Left renal cortex interstitium (tissue), 4 donors: ENCODE data around the gene C5orf15. TPM values are rescaled to one million over a fixed set of nuclear protein-coding genes. Genes with fewer than 3 reads are reported as not detected.
A peak's percentile ranks its signal among the peaks of the same experiment; 100 is the strongest.
"Not testable (repeated sequence)": the region's sequence is repeated elsewhere in the genome, so short reads cannot be mapped to it uniquely, and the experiment has no call there.

Experiments used
- DNase-seq, 4 donors: peaks; one replicate each; pipeline ENCODE4 v3.0.0-alpha.2; 2013; ENCODE audit warnings: low read depth in 4 of 4, low spot score in 2 of 4, missing footprints in 1 of 4
- polyA plus RNA-seq, 4 donors: library from polyadenylated mRNA; unstranded; fragments of 120-200 nt; gene quantifications; one replicate each; pipeline ENCODE4 v1.2.1, GENCODE V29; 2013; ENCODE audit not compliant: insufficient read length in 4 of 4

Gene C5orf15
- polyA plus RNA-seq, 4 donors, result 129 to 143 (median 133) TPM

DNA sequence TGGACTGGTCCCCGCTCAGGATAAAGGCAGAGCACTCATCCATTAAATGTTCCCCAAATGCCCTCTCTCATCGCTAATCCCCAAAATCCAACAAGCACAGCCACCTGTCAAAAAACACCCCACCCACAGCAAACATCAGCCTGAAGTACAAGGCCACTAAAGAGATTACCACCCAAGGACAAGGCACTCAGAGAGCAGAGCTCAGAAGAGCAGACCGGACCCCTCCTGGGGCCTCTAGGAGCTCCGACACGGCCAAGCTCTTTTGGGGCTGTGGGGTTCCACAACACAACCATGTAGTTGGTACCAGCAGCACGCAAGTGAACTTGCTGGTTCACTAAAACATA, 26.5 kb upstream of the C5orf15 start:
- DNase-seq, result no peak

DNA sequence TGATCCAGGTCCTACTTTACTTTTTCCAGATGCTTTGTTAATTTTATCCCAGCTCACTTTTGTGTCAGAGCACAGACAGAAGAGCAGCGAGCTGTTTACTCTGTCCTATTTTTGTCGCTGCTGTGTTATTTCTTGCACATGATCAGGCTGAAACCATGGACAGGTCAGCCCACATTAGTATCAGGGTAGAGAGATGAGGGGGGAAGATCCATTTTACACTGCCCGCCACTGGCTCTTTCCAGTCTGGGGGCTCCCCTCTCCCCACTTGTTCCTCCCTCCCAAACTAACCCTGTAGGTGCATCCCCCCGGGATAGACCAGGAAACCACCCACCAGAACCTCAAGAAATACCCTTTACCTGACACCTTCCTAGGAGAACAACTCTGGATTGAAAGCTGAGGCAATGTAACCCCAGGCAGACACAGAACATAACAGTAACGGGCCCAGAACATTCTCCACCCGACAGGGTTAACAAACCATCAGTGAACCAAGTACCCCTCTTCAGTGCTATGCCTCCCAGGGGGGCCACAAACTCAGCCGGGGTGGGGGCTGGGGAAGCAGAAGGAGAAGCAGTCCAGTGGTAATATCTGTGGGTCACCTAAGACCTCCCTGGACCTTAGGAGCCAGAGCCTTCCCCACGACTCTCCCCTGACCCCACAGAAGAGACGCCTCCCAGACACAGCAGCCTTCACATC, 26.0 kb upstream of the C5orf15 start:
- no peak for DNase-seq

DNA sequence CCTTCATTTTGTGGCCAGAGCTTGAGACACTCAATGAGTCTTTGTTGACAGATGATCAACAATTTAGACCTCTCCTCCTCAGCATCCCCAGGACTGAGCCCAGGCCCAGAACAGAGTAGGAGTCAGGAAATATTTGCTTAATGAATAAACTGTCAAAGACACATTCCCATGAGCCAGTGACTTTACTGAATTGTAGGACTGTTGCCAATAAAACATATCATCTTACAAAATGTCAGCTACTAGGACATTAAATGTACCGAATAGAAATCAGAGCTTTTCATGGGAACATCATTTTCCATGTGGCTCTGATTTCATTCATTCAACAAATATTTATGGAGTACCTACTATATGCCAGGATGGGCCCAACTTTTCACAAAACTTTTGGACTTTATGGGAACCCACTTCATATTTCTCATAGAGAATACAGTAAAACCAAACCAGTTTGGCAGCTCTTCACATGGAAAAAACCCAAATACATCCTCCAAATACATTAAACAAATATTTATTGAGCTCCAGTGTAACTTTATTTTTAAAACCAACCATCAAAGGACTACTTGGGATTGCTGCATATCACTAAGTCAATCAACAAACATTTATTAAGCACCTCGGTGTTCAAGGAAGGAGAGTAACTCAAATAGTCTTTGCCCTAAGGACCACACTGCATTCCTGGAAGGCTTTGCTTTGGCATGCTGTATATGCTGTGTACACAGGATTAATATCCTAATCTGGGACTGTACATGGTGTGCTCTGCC, 24.9 kb upstream of the C5orf15 start:
- no peak for DNase-seq

DNA sequence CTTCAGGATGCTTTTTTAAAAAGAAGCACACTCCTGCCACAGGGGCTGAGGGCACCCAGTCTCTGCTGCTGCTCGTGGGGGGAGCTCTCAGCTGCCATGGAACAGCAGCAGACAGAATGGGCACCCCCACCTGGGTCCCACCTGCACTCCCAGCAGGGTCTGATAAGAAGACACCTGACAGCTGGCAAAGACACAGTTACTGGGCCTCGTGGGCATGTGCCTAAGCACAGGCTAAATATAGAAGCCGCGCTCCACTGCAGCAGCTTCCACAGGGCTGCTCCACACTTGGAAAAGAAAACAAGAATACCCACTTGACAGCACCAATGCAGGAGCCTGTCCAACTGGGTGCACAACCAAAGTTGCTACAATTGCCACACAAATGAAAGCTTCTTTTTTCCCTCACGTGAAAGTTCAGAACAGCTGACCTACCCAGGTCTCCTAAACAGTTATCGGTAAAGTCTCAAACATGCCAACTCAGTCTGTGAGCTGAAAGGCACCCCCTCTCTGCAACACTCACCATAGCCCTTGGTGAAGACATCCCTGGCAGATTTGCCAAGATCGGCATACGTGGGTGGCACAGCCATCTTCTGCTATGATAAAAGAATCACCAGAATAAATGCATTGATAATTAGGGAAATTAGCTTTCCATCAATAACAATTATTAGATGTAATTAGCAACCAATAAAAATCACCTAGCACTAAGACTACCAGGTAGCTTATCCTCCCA, 24.2 kb upstream of the C5orf15 start:
- no peak for DNase-seq

DNA sequence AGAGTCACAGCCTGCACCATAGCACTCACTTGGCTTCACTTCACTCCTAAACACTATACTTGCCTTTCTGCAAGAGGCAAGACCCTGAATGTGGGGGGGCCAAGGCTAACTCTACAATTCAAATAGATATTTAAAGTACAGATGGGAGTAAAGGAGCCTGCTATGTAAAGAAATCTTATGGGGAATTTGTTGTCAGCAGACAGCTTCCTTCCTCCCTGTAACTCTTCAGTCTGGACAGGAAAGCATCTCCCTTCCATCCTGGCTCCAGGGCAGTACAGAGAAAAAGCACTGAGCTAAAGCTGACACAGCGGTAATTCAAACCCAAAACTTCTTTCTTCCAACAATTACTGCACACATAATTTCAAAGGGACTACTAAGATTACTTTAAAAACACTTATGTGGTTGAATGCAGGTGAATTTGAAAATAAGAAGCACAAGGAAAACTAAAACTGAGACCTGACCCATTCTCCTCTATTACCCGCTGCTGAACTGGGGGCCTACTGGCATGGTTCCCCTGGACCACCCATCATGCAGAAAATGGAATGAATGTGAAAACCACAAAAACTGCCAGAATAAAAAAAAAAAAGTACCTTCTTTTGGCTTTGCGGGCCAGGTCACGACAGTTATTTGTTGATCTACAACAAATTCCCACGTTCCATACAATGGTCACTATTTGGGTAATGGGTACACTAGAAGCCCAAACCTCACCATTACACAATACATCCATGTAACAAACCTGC, 22.9 kb upstream of the C5orf15 start:
- no peak for DNase-seq

DNA sequence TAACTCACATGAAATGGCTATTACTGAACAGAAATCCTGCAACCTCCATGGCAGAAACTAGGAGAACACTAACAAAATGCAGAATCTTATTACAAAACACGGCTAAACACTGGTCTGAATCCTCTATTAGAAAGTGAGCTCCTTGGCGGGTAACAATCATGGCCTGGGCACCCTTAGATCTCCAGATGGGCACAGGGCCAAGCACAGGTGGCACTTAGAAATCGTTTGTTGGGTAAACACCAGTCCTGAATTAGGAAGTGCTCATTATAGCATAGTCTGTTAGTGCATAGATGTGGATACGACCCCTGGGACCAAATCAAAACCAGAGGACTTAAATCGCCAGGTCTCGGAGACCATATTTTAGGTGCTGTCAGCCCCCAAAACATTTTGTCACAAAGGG, 22.0 kb upstream of the C5orf15 start:
- no peak for DNase-seq

DNA sequence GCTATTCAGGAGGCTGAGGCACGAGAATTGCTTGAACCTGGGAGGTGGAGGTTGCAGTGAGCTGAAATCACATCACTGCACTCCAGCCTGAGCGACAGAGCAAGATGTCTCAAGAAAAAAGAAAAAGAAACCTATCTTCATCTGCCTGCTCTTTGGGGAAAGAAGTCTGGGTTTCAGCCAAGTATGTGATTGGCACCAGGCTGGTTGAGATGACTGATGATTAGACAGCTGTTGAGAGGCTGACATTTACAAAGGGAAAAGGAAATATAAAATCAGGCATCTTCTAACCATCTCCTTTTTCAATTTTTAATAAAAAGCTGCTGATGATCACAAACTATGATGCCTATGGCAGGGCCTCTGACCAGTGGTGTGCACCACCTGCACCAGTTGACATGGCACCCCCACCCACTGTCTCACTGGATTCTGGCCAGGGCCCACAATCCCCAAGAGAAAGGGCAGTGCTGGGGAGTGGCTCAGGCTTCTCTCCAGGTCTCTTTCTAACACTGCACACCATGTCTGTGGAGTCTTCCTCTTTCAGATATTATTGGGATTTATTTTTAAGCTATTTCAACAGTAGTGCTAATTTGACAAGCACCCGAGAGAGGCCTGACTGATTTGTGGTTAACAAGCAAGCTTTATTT, 17.2 kb upstream of the C5orf15 start:
- DNase-seq, result no peak

DNA sequence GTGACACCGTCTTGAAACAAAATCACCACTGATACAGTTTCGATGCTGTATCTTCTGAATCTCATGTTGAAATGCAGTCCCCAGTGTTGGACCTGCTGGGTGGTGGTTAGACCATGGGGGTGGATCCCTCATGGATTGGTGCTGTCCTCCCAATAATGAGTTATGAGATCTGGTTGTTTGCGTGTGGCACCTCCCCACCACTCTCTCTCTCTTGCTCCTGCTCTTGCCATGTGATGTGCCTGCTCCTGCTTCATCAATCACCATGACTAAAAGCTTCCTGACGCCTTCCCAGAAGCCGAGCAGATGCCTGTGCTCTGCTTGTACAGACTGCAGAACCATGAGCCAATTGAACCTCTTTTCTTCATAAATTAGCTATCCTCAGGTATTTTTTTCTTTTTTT, 15.2 kb upstream of the C5orf15 start:
- no peak for DNase-seq

DNA sequence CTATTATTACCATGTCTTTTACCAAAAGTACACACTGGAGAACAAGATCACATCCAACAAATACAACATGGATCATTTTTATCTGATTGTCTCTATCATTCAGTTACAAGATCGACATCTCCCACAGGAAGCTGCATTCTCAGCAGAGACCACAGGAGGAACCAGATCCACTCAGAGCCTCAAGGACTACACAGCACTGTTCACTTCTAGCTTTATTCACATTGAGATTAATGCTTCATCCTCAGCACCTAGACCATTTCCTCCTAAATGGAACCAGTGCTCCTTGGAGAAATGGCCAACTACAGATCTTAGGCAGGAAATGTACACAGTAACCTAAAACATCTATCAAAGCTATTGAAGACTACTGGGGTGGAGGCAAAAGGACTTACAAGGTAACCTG, 13.3 kb upstream of the C5orf15 start:
- no peak for DNase-seq

DNA sequence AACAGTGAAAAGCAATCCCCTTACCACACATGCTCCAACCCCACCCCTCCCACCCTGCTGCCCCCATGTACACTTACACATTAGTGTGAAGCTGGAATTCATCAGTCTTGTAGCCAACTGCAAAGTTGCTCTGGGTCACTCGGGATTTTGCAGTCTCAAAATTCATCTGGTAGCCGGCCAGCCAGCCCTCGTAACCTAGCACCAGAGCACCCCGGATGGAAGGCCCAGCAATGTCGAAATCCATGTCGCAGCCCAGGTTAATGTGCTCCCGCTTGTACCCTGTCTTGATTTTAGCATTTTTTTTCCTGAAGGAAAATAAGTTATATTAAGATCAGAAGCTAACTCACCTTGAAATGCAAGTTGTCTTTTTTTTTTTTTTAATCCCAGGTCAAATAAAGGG, 12.2 kb upstream of the C5orf15 start:
- DNase-seq, result no peak

DNA sequence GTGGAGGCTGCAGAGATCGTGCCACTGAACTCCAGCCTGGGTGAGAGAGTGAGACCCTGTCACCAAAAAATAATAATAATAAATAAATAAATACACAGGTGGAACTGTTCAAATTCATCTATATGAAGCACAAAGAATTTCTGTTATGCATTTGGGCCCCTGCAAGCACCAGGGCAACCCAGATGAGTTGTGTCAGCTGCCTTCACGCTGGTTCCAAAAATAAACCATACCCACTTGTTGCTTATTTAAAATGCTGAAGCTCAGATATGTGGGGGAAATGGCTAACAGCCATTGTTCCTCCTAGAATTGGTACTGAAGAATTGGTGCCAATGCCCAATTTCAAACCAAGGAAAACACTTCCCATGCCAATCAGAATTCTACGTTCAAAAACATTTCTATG, 10.5 kb upstream of the C5orf15 start:
- DNase-seq, result no peak

DNA sequence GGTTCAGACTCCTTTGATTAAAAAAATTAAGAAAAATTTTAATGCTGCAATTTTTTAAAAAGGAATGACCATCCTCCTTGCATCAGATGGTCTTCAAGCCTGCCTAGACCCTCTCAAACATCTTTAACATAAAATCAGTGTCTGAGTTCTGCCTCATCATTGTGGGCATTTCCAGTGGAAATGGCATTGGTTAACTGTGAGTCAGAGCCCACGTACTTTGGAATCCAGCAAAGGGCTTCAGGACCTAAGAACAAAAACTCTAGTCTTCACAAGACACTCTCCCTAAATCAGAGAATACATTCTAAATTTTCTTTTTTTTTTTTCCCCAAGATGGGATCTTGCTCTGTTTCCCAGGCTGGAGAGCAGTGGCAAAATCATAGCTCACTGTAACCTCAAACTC, 9.4 kb upstream of the C5orf15 start:
- no peak for DNase-seq

DNA sequence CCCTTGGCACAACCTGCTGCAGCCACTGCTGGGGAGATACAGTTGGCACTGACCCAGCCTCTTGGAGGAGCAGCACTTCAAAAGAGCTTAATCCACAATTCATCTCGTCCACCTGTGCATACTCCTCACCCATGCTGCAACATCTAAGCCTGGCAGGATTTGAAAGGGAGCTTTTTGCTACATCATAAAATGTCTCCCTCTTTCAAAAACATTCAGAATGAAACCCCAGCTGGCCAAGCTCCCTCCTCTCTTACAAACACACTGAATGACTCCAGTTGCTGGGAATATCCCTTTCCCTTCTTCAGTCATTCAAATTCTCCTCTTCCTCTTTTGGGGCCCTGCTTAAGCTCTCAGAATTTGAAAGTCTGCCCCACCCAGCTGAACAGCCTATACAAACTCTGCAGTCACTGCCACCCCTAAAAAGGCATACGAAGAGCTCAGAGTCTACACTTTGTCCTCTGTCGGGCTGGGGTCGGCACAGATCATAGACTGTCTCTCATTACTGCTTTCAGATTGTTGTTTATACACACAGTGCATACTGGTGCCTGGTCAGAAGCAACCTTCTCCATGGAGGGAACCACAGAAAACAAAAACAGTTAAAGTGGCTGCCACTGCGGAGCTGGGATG, 8.8 kb upstream of the C5orf15 start:
- no peak for DNase-seq

DNA sequence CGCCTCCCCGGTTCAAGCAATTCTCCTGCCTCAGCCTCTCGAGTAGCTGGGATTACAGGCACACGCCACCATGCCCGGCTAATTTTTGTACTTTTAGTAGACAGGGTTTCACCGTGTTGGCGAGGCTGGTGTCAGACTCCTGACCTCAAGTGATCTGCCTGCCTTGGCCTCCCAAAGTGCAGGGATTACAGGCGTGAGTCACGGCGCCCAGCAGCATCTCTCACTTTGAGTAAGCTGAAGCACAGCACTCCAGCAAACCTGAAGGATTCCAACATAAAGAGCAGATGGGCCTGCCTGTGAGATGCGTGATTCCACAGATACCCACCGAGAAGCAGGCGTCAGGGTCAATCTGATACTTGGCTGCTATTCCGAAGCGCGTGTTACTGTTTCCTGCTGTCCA, 7.1 kb upstream of the C5orf15 start:
- not testable (repeated sequence) for DNase-seq

DNA sequence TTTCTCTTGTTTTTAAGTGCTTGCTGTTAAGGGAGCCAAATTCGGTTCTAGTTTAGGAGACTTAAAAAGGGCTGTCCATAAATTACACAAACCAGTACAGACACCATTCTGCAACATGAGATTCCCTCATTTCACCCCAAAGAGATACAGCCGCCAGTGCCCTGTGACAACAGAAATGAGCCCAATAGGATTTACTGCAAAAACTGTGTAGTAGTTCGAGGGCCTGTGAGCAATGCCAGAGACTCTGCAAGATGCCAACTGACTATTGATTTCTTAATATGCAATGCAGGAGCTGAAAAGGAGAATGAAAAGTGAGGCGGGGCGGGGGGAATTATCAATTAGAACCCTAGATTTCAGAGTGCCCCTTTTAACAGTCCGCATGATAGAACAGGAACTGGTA, 5.7 kb upstream of the C5orf15 start:
- no peak for DNase-seq

DNA sequence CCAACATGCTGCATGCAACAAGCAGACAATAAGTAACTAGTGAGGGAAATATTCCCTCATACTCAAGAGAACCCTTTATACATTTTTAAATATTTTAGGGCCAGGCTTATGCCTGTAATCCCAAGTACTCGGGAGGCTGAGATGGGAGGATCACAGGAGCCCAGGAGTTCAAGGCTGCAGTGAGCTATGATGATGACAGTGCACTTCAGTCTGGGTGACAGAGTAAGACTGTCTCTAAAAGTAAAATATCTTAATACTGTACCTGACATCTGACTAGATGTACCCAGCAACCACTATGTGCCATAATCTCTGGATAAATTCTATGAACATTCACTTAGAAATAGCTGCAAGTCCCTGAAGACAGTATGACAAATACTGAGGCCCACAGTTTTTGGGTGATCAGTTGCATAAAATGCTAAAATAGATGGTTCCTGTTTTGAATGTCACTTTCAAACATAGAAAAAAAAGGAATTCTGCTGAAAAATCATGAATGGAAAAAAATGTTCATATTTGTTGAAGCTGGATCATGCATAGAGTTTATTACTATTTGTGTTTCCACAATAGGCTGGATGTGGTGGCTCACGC, 2.0 kb upstream of the C5orf15 start:
- no peak for DNase-seq

DNA sequence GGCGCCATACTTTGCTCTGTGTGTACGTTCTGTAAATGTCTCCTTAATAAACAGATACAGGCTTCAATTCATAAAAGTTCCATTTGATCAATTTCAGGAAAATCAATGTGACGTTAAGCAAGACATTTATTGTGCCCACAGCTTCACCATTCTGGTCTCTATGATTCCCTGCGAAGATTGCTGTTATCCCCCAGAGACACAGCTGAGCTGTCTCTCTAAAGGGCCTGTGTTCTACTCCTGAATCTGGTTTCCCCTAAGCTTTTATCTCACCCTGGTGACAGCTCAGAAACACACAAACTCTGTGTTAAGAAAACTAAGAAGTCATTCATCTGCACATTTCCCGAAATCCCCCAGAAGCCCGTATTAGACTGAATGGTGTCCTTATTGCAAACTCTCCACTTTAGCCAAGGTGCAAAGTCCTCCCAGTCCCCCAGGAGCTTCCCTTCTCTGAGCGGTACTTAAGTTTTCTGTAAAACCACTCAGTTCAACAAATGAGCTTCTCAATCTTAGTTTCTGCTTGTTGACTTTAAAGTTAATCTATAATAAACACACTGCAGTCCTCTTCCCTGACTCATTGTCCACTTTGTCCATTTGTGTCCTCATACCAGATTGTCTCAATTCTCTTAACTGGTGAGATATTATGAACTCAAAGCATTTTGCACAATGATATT, 1.4 kb upstream of the C5orf15 start:
- no peak for DNase-seq

DNA sequence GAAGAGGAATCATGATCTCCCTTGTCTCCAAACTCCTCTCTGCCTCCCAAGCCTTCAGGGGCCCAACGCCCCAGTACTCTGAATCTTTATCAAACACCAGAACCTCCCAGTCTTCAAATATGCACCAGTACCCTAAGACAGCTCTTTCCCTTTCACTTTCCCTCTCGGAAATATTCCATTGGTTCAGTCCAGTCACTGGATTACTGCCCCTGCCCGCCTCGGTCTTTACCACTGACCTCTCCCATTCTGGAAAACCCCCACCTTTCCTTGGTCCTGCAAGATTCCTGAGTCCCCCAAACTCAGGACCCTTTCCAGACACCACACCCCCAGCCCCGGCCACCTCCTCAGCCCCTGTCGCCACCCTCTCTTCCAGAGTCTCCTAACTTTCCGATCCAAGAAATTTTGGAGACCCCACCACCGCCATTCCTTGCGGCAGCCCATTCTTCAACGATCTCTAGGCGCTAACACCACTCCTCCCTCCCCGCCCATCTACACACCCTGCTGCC, 674 bp downstream of the C5orf15 start:
- DNase-seq, result peak in 1 of 4 donors; percentile 23

DNA sequence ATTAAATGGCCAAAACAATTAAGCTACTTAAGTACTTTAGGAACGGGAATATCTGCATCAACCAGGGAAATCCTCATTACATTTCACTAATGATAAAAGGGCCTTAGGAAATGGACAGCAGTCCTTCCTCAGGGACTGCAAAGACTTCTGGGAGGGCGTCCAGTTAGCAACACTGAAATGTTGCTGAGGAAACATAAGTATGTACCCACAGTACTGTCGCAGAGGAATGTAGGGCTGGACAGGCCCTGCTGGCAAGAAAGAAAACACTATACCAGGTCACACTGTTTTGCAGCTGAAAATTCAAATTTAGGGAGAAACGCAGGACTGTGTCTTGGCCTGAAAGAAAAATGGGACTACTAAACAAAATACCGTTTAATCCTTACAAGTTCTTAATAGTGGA, 1.3 kb downstream of the C5orf15 start:
- DNase-seq, result no peak
